Neural crest cell (in vitro differentiated cells): Measurements from ENCODE around the gene USP13. TPM values are rescaled to one million over a fixed set of nuclear protein-coding genes. Genes with fewer than 3 reads are reported as not detected.
A peak's percentile ranks its signal among the peaks of the same experiment; 100 is the strongest.

Experiments
- DNase-seq: peaks from one replicate; pipeline ENCODE4 v3.0.0; 2021; ENCODE audit warnings: low read depth, mixed read lengths, low spot score
- H3K27ac Mint-ChIP-seq: one replicate; pipeline ENCODE4 v1.8.0; 2021; ENCODE audit warnings: mild to moderate bottlenecking, mixed read lengths; ENCODE audit not compliant: unreplicated experiment
- H3K27me3 Mint-ChIP-seq: 2 replicates; pipeline ENCODE4 v1.8.0; 2021; ENCODE audit warnings: low read depth, mild to moderate bottlenecking, mixed read lengths
- H3K36me3 Mint-ChIP-seq: 2 replicates; pipeline ENCODE4 v1.8.0; 2021; ENCODE audit warnings: low read depth, mild to moderate bottlenecking, mixed read lengths
- H3K4me1 Mint-ChIP-seq: 2 replicates; pipeline ENCODE4 v1.8.0; 2021; ENCODE audit warnings: mixed read lengths
- H3K4me3 Mint-ChIP-seq: one replicate; pipeline ENCODE4 v1.8.0; 2021; ENCODE audit warnings: mild to moderate bottlenecking, mixed read lengths
- H3K9me3 Mint-ChIP-seq: 2 replicates; pipeline ENCODE4 v1.8.0; 2021; ENCODE audit warnings: mixed read lengths
- total RNA-seq: library from RNA; stranded (reverse); gene quantifications from 2 replicates; pipeline ENCODE4 v1.2.1, GENCODE V29; 2021
- TF ChIP-seq, protein P1 (sequence below): fragments of 200-600 bp; sonication (generic); conservative IDR thresholded peaks from 2 replicates; pipeline ENCODE4 v1.5.0; 2021; ENCODE audit warnings: antibody characterized with exemption, mild to moderate bottlenecking

Gene USP13
- total RNA-seq, 1 donor from 2014 or later, result 26.7 TPM

- TF ChIP-seq, protein P1, sequence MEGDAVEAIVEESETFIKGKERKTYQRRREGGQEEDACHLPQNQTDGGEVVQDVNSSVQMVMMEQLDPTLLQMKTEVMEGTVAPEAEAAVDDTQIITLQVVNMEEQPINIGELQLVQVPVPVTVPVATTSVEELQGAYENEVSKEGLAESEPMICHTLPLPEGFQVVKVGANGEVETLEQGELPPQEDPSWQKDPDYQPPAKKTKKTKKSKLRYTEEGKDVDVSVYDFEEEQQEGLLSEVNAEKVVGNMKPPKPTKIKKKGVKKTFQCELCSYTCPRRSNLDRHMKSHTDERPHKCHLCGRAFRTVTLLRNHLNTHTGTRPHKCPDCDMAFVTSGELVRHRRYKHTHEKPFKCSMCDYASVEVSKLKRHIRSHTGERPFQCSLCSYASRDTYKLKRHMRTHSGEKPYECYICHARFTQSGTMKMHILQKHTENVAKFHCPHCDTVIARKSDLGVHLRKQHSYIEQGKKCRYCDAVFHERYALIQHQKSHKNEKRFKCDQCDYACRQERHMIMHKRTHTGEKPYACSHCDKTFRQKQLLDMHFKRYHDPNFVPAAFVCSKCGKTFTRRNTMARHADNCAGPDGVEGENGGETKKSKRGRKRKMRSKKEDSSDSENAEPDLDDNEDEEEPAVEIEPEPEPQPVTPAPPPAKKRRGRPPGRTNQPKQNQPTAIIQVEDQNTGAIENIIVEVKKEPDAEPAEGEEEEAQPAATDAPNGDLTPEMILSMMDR, result no peak
- Mint-ChIP-seq H3K27ac (no peak overlapping the region), H3K4me1 (no peaks in the 10 kb centered on the region), H3K27me3 (no peaks in the 10 kb centered on the region), H3K9me3 (no peaks in the 10 kb centered on the region), H3K36me3 (peaks cover 16% of the 10 kb centered on the region), H3K4me3 (no peak overlapping the region)
- DNase-seq, result no peak
These were observed 35.2 kb downstream of the USP13 start for GRCh38 chr3:179687967-179688535.

DNA sequence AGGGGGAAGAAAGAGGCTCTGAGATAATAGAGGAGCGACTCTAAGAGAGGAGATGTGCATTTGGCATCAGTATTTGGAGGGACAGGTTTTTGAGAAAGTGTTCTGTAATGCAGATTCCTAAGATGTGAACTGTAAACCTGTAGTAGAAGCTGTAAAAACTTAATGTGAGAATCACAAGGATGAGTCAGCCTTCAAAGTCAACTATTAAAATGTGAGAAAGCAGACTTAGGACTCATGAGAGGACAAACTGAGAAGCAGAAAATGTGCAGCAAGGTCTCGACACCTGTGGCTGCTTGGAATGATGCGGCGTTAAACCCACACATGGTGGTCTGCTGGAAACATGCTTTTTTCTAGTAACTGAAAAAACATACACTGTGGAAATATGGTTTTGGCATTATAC lies 36.0 kb downstream of the USP13 start:
- DNase-seq, result no peak
- H3K4me3 Mint-ChIP-seq, result no peak overlapping the region
- no peaks in the 10 kb centered on the region for H3K9me3 Mint-ChIP-seq
- H3K27me3 Mint-ChIP-seq, result no peaks in the 10 kb centered on the region
- no peak overlapping the region for H3K27ac Mint-ChIP-seq
- H3K4me1 Mint-ChIP-seq, result no peaks in the 10 kb centered on the region
- H3K36me3 Mint-ChIP-seq, result peaks cover 12% of the 10 kb centered on the region
- TF ChIP-seq, protein P1, result no peak

- no peaks in the 10 kb centered on the region for H3K4me1 Mint-ChIP-seq
- H3K36me3 Mint-ChIP-seq, result peaks cover 15% of the 10 kb centered on the region
- no peak overlapping the region for H3K27ac Mint-ChIP-seq
- TF ChIP-seq, protein P1, result no peak
- DNase-seq, result no peak
- no peaks in the 10 kb centered on the region for H3K9me3 Mint-ChIP-seq
- H3K27me3 Mint-ChIP-seq, result no peaks in the 10 kb centered on the region
- no peak overlapping the region for H3K4me3 Mint-ChIP-seq
These were observed 41.9 kb downstream of the USP13 start for GRCh38 chr3:179694731-179695130.

DNA sequence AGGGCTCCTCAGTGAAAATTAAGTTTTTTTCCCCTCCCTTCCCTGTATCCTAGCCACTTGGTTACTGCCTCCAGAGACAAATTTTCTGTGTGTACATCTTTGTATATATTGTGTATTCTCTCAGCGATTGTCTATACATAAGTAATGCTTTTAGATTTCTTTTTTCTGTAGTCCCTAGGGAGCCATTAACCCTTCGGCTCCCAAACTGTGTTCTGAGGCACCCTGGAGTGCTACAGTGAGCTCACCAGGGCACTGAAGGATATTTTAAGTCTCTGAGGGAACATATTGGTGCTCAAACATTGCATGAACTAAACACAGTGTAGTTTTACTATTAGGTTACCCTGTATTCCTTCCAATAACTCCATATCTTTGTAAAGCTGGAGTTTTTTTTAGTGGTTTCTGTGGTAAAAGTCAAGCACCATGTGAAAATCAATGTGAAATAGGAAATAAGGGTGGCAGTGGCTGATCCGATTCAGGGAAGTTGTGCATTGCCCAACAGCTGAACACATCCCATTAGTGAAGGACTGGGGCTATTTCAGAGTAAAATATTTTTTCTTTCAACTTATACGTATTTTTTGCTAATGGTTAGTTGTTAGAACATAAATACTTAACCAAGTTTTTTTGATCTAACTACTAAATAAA lies 43.0 kb downstream of the USP13 start:
- Mint-ChIP-seq H3K4me1 (no peaks in the 10 kb centered on the region), H3K36me3 (peaks cover 18% of the 10 kb centered on the region), H3K27me3 (no peaks in the 10 kb centered on the region), H3K4me3 (no peak overlapping the region), H3K27ac (peak overlapping the region; percentile 45), H3K9me3 (no peaks in the 10 kb centered on the region)
- no peak for DNase-seq
- TF ChIP-seq, protein P1, result no peak

DNA sequence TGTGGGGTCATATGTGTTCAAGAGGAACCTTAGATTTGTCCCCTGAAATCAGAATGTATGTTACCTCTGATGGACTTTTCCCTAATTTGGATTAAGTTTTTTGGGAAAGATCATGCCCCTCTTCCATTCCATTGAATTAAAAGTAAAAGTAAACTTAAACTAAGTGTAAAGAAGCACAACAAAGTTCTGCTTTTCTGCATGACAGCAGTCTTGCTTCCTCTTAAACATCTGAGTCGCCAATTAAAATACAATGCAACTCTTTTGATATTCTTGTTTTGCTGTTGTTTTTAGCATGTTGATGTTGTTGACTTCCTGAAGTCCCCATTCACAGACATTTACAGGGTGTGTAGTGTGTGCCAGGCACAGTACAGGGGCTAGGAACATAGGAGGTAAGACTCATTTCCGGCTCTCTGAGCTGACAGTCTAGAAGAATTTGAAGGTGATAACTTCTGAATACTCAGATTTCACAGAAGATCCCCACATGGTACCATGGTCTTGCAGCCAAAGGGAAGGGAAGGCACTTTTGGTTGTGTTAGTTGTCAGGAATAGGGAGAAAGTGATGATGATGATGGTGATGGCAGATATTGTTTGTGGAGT lies 45.0 kb downstream of the USP13 start:
- no peaks in the 10 kb centered on the region for H3K9me3 Mint-ChIP-seq
- TF ChIP-seq, protein P1, result no peak
- H3K27me3 Mint-ChIP-seq, result no peaks in the 10 kb centered on the region
- H3K36me3 Mint-ChIP-seq, result peaks cover 16% of the 10 kb centered on the region
- H3K4me3 Mint-ChIP-seq, result no peak overlapping the region
- H3K4me1 Mint-ChIP-seq, result peaks cover 12% of the 10 kb centered on the region
- H3K27ac Mint-ChIP-seq, result no peak overlapping the region
- DNase-seq, result no peak
